NCI-H2081 (cell line): Measurements from ENCODE around the gene FZD10.

ENCODE experiments used
- DNase-seq, 2 experiments: peaks; one replicate each; lab custom pipeline; 2025; lab: John Stamatoyannopoulos, UW

The FZD10 gene, protein sequence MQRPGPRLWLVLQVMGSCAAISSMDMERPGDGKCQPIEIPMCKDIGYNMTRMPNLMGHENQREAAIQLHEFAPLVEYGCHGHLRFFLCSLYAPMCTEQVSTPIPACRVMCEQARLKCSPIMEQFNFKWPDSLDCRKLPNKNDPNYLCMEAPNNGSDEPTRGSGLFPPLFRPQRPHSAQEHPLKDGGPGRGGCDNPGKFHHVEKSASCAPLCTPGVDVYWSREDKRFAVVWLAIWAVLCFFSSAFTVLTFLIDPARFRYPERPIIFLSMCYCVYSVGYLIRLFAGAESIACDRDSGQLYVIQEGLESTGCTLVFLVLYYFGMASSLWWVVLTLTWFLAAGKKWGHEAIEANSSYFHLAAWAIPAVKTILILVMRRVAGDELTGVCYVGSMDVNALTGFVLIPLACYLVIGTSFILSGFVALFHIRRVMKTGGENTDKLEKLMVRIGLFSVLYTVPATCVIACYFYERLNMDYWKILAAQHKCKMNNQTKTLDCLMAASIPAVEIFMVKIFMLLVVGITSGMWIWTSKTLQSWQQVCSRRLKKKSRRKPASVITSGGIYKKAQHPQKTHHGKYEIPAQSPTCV

DNA sequence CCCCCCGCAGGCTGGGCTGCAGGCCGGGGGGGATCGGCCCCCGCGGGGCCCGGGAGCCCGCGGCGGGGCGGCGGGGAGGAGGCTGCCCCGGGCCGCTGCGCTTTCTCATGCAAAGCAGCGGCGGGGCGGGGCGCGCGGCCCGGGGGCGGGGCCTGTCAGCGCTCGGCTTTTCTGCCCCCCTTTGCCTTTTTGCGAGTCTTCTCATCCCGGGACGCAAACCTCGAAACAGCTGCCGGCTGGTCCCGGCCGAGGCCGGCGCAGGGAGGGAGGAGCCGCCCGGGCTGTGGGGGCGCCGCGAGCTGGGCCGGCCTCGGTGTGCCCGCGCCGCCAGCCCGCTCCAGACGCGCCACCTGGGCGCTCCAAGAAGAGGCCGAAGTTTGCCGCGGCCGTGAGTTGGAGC is at the start of gene FZD10:
FZD10 (plus strand) TSS at position 198 of the 400 bp plus-strand sequence. CDS start 479 bp downstream, outside the sequence.
- DNase-seq: no peak

DNA sequence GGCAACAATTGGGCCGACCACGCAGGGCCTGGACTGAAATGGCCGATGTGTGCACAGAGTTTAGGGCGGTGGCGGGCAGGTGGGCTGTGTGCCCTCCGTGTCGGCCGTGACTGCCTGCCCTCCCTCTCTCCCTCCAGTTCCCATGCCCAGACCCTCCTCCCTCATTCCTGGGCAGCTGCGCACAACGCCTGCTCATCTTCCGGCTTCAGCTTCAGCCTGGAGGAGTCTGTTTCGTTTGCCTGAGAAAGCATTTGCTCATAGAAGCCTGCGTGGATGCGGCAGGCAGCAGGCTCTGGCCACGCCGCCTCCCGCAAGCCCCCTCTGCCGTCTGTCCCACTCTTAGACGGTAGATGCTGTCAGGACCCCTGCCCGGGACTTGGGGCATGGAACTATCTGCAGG is 47.3 kb upstream of the FZD10 start:
- no peak for DNase-seq

DNA sequence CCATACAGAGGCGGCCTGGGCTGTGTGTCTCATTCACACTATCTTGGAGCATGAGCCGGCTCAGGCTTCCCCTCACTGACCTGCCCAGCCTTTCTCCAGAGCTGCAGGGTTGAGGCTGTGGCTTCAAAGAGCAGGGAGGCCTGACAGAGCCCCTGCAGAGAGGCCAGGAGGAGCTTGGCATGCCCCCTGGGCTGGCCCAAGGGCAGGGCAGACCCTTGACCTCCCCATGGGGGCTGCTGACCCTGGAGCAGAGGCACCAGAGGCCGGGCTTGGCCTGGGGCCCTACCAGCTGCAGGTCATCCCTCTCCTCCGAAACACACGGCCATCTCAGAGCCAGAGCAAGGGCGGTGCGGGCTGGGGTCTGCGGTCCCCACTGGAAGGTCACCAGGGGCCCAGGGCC is 46.6 kb upstream of the FZD10 start:
- DNase-seq: no peak

DNA sequence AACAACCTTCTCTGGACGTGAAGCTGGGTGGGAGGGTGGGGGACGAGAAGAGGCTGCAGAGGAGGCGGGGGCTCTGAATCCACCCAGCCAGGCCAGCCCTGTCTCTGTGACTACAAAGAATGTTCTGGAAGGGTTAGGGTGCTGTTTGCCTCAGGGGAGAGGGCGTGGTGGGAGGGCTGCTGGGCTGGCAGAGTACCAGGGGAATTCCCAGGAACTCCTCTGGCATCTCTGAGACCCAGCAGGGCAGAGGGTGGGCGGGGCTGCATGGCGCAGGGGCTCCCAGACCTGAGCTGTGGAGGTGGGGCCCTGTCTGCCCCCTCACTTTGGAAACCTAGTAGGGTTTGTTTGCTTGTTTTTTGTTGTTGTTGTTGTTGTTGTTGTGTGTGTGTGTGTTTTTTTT is 45.5 kb upstream of the FZD10 start:
- no peak for DNase-seq

DNA sequence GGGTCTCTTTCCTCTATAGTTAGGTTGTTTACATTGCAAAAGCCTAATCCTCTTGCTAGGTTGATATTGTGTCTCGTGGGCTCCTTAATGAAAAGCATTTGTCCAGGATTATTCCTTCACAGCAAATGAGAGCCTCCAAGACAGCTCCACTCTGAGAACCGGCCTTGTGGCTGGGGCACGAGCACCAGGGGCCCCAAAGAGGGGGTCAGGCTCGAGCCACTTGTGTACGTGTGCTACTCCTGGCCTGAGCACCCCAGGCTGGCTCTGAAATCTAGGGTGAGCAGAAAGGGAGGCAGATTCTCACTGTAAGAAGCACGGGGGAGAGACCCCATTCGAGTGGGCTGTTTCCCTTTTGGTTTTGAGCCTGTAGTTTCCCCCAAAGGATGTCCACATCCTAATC is 45.0 kb upstream of the FZD10 start:
- no peak for DNase-seq

DNA sequence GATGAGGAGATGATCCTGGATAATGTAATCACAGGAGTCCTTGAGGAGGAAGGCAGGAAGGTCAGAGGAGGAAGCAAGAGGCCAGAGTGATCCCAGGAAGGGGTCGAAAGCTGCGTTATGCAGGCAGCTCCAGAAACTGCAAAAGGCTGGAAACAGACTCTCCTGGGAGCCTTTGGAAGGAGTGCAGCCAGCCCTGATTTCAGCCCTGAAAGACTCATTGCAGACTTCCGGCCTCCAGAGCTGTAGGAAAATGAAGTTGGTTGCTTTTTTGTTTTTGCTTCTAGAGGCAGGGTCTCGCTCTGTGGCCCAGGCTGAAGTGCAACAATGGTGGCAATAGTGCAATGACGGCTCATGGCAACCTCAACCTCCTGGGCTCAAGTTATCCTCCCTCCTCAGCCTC is 44.6 kb upstream of the FZD10 start:
- no peak for DNase-seq

DNA sequence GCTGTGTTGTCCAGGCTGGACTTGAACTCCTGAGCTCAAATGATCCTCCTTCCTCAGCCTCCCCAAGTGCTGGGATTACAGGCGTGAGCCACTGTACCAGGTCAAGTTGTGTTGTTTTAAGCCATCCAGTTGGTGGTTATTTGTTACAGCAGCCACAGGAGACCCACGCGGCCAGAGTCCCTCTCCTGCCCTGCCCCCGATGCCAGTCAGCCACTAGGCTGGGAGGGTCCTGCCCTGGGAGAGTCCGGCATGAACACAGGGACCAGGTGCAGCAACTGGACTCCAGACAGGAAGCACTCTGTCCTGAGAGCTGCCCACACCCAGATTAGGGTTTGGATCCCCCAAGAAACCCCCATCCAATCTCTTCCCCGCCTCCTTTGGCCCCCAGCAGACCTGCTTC is 44.1 kb upstream of the FZD10 start:
- no peak for DNase-seq

DNA sequence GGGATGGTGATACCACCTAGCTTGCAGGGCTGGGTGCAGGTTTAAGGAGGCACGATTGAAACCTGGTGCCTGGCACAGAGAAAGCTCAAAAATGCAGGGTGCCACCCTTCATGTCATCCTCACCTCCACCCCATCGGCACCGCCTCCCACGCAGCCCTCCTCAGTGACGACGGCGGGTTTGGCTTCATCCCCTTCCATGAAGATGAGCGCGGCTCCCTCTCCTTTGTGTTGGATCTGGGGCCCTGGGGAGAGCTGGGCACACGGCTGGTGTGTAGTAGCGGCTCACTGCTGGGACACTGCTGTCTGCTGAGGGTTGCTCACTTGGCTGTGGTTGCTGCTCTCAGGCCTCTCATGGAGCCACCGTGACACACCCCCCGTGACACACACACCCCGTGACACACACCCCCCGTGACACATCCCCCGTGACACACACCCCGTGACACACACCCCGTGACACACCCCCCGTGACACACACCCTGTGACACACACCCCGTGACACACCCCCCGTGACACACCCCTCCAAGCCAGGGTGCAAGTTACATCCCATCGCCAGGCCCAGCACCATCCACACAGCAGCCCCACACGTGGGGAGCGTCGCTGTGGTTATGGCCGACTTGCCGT is 42.9 kb upstream of the FZD10 start:
- DNase-seq: no peak

DNA sequence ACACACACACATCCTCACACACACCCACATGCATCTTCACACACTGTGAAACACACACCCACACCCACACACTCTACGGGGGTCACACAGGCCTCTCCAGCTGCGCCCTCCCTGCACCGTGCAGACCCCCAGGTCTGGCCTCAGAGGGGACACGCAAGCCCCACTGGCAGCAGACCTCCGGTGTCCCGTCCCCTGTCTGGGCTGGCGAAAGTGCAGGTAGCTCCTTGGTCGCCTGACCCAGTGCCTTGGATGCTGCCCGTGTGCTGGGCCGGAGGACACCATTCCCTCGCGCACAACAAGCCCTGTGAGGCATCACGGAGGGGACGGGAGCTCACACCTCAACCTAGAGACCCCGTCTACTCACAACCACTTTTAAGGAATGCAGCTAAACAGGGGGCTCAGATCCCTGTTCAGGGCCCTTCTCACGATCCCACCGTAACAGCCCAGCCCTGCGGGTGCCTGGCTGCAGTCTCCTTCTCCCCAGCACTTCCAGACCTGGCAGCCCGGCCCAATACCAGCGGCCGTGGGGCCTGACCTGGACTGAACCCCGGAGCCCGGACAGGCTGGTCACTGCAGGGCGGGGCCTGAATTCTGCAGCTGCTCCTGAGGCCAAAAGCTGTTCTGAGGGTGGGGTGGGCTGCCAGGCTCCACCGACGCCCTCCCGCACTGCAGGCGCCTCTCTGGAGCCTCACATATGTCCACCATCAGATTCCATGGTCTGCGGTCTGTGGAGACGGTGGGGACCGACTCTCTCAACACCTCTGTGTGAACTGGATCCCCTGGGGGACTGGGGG is 42.1 kb upstream of the FZD10 start:
- DNase-seq: no peak

DNA sequence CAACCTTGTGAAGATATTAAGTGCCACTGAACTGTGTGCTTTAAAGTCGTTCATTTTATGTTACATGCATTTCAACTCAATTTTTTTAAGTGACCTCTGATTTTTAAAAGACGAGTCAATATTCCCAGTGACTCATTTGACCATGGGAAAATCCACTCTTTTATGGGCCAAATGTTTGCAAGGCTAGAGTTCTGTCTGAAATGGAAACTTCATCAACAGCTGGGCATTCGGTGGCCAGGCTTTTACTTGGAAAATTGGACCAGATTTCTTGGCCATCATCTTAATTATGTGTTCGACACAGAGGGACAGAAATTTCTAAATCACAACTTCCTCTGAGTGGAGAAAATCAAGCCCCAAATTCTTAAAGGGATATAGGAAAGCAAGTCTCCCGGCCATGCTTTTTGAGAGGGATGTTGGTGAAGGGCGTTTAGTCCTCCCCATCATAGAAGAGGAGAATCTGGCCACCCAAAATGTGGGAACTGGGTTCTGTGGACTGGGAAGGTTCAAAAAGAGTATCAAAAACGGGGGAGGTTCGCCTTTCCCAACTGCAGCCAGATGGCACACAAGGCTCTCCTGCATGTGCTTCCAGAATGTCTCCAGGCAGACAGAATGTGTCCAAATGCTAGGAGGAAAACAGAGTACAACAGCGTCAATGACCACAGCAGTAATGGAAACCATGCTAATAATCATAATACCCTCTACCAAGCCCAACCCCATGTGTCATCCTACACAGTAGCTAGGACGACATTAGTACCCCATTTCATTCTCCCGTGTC is 40.9 kb upstream of the FZD10 start:
- no peak for DNase-seq

DNA sequence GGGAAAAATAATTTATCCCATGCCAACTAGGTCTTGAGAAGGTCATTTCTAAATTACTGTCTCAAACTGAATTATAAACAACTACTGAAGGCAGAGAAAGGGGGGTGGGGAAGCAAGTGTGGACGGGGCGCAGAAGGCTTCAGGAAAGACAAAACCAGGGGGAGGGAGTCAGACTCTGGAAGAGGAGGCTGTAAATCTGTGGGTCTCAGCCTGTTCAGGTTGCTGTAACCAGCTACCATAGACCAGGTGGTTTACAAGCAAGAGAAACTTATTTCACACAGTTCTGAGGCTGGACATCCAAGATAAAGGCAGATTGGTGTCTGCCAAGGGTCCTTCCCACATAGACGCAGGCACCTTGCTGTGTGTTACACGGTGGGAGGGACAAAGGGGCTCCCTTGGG is 39.9 kb upstream of the FZD10 start:
- no peak for DNase-seq

DNA sequence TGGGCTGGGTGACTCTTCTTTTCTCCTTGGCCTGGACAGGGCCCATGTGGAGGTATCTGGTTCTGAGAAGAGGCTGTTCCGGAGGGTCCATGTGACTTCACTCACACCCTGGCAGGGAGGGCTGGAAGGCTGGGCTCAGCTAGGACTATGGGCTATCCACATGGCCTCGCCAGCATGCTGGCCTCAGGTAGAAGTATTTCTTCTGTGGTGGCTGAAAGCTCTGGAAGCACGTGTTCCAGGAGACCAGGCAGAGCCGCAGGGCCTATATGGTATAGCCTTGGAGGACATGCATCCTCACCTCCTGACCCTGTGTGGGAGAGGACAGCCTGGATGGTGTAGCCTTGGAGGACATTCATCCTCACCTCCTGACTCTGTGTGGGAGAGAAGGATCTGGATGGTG is 38.2 kb upstream of the FZD10 start:
- DNase-seq: no peak

DNA sequence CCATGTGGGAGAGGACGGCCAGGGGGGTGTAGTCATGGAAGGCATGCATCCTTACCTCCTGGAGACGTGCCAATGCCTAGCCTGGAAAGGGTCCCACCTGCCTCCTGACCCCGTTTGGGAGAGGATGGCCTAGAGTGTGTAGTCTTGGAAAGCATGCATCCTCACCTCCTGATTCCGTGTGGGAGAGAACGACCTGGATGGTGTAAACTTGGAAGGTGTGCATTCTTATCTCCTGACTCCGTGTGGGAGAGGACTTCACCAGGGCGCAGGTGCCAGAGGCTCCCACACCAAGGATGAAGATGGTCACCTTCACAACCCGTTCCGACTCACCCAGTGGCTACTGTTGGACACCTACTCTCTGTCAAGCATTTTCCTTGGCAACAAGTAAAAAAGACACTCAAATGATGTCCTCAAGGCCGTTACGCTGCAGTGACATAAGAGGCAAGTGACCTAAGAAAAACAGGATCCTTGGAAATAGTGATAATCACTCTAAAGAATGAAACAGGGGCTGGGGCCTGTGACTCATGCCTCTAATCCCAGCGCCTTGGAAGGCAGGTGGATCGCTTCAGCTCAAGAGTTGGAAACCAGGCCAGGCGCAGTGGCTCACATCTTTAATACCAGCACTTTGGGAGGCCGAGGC is 37.5 kb upstream of the FZD10 start:
- DNase-seq: no peak

DNA sequence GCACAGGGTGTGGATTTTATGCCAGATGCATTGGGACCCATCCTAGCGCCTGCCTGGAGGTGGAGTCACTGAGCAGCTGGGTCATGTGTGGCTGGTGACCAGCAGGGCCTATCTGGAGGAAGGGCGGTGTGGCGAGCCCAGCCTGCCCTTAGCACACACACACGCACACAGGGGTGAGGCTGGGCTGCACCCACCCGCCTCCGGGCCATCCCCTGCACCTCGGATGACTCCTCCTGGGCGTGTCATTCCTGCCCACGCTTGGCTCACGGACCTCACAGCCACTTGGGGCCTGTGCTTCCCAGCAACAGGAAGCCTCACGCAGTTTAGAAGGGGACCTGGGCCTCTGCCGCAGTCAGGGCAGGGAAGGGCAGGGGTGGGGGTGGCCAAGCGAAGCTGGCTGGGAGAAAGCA is 36.2 kb upstream of the FZD10 start:
- no peak for DNase-seq

DNA sequence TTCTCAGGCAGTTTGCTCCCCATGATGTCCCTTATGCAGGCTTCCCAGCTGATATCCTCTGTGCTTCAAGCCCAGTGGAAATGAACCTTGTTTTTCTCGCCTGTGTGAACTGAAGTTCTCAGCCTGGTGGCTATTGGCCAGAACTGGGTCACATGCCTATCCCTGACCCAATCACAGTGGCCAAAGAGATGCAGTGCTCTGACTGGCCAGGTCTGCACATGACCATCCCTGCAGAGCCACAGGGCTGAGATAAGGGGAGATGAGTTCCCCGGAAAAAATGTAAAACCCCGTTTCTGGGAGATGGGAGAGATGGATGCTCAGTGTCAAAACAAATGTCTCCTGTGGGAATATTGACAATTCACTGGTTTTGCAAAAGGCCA is 34.7 kb upstream of the FZD10 start:
- DNase-seq: no peak

DNA sequence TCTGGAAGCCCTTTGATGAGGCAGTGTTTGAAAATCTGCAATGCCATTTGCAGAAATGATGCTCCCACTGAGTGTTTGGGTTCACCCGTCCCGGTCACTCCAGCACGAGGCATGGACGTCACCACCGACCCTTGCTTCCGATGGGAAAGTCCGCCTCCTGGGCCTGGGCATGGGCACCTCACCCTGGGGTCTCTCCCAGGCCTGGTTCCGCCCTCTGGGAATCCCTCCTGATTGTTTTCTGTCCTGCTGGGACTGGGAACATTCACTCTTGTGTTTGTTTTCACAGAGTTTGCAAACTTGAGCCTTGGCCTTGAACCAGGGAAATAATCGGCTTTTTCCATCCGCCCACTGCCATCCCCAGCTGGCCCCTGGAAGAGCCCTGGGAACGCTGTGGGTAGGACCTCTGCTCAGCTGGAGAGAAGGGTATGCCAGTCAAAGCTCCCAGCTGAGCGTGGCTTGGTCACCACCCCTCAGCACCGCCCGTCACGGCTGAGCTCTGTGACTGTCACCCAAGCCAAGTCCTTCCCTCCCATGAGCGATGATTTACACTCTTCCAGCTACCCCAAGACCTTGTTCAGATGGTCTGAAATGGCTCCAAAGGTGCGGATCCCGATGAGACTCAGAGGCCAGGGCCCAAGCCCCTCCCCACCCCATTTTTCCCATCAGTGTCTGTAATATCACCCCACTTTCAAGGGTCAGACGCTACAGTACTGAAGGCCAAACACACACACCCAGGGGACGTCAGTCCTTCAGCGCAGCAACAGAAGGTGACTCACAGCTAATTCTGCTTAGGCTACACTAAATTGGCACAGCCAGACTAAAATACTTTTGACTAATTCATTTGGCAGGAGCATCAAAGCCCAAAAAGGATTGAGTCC is 34.1 kb upstream of the FZD10 start:
- no peak for DNase-seq

DNA sequence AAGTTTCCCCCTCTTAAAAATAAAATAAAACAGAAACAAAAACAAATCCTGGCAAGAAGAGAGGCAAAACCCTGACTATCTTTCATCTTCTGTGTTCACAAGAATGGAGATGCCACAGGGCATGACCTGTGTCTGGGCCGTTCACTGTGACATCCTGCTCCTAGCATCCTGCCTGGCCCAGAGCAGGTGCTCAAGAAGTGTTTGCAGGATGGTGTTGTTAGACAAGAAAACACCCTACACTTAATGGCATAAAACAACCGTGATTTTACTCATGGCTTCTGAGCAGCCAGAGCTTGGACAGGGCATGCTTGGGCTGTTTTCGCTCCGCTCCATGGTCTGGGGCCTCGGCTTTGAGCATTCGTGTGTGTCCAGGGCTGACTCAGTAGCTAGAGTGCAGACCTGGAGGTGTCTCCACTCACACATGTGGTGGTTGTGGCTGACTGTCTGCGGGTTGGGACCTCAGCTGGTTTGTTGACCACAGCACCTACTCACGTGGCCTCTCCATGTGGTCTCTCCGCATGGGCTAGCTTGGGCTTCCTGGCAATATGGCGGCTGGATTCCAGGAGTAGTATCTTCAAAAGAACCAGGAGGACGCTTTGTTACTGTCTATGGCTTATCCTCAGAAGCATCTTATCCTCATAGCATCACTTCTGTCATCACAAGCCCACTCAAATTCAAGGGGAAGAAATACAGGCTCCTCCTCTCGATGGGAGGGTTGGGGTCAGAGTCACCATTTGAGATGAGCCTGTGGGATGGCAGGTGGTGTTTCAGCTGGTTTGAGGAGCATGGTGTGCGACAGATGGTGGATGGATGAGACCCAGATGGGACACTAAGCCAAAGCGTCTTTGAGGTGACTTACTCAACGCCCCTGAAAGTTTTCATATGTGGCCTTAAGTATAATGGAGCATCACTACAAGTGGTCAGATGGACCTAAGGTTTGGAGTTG is 33.2 kb upstream of the FZD10 start:
- DNase-seq: no peak

DNA sequence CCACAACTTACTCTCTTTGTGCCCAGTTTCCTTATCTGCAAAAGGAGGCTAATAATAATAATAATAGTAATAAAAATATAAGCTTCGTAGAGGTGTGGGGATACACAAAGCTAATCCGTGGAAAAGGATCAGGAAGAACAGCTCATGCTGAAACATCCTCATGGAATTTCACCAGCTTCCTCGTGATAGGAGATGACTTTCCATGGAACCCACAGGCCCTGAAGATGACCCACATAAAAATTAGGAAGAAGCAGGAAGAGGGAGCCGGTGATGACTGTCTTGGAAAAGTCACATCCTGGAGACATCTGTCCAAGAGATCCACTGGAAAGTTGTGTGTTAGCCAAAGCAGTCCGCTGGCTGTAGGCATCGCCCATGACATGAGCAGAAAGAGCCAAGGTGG is 31.9 kb upstream of the FZD10 start:
- no peak for DNase-seq

DNA sequence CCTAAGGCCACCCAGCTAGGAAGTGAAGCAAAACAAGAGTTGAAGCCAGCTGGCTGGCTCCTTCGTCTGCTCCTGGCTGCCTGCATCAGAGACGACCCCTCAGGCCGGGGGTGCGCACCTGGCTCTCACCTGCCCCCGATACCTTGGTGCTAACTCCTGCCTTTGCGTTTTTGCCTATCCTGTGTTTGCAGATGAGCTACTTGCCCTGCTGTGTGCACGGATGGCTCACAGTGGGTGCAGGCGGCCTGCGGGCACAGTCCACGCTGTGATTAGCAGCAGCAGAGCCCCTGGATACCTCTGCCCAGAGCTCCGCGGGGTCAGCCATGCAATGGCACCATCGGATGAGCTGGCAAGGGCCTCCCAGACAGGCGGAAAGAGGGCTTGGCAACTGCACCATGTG is 31.2 kb upstream of the FZD10 start:
- no peak for DNase-seq
